NCI-H460 (cell line): Measurements from ENCODE around the gene SPCS2. TPM values are rescaled to one million over a fixed set of nuclear protein-coding genes. Genes with fewer than 3 reads are reported as not detected.
"Not testable (repeated sequence)": the region's sequence is repeated elsewhere in the genome, so short reads cannot be mapped to it uniquely, and the experiment has no call there.

Source experiments
- DNase-seq: peaks from one replicate; pipeline ENCODE4 v3.0.0-alpha.2; 2016; ENCODE audit warnings: low read depth; ENCODE audit errors: extremely low read depth
- total RNA-seq: library from RNA; depleted of rRNA; stranded (reverse); fragments of >200 nt; shearing (Covaris generic); gene quantifications from 2 replicates; pipeline ENCODE4 v1.2.3, GENCODE V29; 2014

Gene SPCS2
- total RNA-seq, 1 experiment from 2014 or later = 81.9 TPM

DNA sequence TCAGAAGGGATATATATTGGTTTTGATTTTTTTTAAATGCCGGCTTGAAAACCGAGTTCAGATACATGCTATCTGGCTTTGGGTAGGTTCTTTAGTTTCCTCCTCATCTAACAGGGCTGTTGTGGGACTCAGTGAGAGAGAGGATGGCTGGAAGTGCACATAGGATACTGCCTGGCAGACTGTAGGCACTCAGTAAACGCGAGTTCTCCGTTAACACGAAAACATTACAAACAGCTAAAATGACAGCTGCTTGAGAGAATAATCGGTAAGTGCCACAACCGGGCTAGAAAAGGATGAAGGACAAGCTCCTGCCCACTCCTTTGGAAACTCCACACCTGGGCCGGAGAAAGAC lies 544 bp upstream of the SPCS2 start:
- no peak for DNase-seq

DNA sequence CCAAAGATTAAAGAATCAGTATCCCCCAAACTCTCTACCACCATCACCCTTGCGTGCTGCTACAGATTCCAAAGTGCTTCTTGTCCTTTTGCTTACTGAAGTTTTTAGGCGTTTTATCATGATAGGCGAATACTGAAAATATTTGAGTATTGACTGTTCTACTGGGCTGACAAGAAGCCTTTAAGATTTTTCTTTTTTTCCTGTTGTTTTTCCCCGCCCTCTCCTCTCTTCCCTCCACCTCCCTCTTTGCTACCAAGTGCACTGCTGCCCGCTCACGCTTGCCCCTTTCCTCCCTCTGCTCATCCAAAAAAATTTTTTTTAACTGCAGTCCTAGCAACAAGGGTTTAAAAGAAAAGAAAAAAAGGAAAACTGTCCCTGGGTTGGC lies 679 bp downstream of the SPCS2 start:
- no peak for DNase-seq

DNA sequence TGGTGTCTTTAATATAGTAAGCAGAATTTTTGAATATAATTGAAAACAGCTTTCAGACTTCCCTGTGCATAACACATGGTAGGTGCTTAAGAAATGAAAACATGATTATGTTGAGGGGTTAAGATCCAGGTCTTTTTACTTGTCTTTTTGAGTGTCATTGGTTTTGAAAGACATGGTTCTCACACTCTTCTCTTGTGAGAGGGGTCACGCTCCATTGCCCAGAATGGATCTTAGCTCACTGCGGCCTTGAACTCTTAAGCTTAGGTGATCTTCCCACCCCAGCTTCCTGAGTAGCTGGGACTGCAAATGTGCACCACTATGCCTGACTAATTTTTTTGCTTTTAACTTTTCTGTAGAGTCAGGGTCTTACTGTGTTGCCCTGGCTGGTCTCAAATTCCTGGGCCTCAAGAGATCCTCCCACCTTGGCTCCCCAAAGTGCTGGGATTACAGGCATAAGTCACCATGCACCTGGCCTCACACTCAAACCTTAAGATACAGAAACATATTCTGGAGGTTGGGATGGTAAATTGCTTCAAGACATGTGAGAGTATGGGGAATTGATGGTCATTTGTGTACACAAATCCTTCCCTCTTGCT lies 1.4 kb downstream of the SPCS2 start:
- DNase-seq = no peak

DNA sequence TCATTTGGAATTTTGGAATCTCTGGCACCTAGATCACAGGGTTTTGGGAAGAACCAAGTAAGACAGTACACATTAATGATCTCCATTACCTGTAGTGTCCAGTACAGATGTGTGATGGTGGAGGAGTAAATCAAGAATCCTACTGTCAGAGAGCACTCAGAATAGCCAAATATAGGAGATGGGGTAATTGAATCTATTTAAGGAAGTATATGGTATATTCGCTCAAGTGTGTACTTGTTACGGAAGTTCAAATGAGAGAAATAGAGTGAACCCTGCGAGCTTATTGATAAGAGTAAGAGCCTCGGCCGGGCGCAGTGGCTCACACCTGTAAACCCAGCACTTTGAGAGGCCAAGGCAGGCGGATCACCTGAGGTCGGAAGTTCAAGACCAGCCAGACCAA lies 2.2 kb downstream of the SPCS2 start:
- no peak for DNase-seq

DNA sequence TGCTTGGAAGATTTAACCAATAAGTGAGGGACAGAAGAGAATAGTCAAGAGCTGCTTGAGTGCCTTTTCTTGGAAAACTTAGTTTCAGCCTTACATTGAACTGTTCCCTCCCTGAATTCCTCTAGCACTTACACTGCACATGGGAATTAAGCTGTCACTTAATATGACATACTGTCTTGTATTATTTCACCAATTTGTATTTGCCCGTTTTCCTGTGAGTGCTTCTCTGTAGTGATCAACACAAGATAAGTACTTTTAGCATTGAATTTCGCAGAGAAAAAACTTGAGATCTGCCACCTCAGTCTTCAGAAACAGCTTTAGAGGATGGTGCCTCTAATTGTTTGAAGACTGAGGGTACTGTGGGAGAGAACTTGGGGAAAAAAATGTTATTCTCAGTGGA lies 3.7 kb downstream of the SPCS2 start:
- DNase-seq = no peak

DNA sequence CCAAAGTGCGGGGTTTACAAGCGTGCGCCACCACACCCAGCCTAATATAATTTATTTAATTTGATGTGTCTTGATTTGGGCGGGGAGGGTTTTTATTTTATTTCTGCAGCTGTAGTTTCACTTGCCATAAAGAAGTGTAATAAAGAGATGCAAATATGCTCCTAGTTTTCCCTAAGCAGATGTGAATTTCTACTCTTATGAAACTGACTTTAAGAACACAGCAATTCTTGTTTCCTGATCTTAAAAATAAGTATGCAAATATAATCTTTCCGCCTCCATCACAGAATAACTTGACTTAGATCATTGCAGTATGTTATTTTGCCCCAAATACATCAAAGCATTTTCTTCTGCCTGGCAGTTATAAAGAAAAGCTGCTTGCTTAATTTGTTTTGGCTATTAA lies 4.4 kb downstream of the SPCS2 start:
- no peak for DNase-seq

DNA sequence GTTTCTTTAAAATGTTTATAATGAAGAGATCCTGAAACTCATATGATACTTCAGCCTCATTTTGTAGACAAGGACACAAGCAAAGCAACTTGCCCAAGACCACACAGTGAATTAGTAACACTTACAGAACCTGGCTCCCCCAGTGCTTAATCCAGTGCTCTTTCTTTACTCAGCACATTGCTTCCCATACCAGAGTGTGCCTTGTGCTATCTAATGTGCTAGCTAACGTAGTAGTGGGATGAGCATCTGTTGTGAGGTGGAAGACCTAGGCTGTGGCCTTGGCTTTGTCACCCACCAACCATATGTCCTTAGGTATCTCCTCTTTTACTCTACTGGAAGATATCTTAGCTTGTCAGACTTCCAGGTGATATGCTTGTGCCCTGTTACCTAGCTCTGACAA lies 5.1 kb downstream of the SPCS2 start:
- DNase-seq = no peak

DNA sequence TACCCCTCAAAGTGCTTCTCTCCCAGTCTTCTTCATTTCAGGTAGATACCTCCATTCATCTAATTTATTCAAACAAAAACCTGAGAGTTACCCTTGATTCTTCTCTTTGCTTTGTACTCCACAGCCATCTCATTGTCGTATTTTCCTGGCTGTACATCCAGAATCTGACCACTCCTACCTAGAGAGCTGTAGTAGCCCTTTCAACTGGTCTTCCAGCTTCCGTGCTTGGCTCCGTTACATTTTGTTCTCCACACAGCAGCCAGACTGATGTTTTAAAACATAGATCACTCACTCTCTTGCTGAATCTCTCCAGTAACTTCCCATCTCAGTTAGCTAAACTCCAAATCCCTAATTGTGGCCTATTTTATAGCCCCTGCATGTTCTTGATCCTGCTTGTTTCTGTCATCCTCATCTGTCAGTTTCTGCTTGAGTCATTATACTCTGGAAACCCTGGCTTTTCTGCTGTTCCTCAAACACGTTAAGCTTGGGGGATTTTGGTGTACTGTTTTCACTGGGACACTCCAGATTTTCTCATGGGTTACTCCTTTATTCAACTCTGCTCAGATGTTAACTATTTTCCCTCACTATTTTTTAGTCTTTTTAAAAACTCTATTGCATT lies 7.4 kb downstream of the SPCS2 start:
- no peak for DNase-seq

DNA sequence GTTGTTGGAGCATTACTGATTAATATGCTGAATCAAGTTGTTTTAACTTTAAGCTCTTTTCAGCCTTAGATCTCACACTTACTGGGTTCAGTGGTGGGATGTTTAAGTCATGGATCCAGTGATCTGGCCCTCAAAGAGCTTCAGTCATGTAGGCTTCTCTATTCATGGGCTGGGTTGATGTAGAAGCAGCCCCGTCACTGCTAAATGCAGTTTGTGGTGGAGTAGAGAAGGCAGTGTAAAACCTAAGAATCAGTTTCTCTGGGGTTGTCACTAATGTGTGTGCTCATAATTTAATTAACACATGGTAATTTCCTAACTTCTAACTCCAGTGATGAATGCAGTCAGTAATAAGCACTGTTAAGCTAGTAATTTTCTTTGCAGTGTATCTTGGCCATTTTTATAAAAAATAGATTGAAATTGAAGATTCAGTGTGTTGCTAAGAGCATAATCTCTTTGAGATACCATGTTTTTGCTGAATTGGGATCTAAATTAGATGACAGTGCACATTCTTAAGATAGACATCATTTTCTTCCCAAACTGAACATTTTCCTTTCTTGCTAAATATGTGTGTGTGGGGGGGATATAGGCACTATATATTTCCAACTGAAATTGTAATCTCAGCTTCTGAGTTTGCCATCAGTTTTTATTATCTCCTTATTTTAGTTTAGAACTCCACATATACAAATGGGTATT lies 9.0 kb downstream of the SPCS2 start:
- DNase-seq = no peak

DNA sequence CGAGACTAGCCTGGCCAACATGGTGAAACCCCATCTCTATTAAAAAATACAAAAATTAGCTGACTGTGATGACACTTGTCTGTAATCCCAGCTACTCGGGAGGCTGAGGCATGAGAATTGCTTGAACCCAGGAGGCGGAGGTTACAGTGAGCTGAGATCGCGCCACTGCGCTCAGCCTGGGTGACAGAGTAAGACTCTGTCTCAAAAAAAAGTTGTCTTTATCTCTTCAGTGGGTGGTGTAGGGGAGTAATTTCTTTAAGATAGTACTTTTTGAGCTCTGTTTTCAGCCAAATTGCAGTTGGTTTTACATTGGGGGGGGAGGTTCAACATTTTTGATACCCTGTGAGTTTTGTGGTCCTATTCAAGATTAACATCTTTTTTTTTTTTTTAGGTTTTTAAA lies 11.1 kb downstream of the SPCS2 start:
- DNase-seq = not testable (repeated sequence)

DNA sequence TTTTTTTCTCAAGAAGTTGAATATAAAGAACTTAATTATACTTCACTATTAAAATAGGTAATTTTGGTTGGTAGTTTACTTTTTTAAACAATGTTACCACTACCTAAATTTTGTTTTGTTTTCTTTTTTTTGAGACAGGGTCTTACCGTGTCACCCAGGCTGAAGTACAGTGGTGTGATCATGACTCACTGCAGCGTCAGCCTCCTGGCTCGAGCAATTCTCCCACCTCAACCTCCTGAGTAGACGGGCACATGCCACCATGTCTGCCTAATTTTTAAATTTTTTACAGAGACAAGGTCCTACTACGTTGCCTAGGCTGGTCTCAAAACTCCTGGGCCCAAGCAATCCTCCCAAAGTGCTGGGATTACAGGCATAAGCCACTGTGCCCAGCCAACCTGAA lies 17.6 kb downstream of the SPCS2 start:
- no peak for DNase-seq

DNA sequence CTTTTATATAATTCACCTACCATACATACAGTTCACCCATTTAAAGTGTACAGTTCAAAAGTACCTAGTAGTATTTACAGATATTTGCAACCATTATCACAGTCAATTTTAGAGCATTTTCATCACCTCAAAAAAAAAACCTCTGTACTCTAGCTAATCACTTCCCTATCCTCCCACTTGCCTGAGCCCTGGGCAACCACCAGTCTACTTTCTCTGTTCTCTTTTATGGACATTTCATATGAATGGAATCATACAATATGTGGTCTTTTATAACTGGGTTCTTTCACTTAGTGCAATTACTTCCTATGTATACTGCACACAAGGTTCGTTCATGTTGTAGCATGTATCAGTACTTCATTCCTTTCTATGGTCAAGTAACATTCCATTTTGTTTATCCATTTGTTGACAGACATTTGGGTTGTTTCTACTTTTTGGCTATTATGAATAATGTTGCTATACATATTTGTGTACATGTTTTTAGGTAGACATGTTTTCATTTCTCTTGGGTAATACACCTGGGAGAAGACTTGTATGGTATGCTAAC lies 21.9 kb downstream of the SPCS2 start:
- no peak for DNase-seq

DNA sequence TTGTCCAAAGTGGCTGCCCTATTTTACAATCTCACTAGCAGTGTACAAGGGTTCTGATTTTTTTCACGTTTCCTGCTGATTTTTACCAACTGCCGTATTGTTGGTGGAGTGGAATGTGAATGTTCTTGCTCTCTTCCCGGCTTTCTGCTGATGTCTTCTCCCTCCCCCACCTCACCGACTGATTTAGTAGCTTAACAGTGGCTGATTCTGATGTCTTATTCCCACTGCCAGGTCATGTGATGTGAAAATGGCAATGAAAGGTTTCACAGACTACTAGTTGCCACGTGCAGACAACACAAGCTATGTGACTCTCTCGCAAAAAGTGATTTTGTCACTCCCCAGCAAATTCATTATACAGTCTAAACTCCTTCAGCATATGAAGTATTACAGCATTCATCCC lies 22.4 kb downstream of the SPCS2 start:
- DNase-seq = no peak

DNA sequence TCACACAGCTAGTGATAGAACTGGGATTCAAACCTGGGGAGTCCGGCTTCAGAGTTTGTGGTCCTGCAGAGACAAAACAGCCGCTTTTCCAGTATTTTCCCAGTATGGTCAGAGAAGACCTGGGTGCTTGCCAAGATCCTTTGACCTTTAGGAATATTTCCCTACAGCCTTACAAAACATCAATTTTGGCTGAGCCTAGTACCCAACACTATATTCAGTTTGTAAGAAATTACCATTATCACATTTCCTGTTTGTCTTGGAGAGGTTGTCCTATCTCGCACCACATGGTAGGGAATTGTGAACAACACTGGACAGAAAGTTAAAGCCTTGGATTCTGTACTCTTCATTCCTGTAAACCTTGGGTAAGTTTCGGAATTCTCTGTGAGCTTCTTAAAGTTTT lies 29.0 kb downstream of the SPCS2 start:
- no peak for DNase-seq

DNA sequence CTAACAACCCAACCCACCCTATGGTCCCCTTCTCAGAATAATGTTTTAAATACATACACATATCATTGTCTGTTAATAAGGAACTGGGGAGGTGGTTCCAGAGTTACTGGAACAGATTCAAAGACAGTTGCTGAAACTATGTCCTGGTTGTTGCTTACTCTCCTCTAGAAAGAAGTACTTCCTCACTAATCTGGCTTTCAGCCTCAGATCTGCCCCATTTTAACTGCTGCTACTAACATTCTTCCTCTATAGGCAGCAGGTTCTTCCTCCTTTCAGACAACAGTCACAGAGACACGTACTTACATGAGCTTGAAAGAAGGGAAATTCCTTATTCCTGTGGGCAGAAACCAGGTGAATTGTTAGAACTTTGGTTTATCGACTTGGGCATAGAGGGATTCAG lies 31.6 kb downstream of the SPCS2 start:
- no peak for DNase-seq

DNA sequence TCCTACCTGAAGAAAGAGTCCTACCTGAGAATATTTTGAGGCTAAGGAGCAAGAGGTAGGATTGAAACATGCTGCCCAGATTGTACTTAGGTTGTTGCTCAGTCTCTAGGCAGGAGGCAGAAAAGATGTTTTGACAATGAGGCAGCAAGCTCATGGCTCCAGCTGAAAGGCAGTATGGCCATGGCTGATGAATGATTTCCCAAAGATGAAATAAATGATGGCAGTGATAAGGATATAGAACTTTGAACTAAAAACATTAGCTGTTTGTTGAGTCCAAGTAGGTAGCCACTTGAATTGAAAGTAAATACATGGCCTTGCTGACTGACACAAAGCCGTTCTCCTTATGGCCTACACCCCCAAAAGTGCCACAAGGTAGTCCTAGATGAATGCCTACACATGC lies 32.8 kb downstream of the SPCS2 start:
- DNase-seq = no peak

DNA sequence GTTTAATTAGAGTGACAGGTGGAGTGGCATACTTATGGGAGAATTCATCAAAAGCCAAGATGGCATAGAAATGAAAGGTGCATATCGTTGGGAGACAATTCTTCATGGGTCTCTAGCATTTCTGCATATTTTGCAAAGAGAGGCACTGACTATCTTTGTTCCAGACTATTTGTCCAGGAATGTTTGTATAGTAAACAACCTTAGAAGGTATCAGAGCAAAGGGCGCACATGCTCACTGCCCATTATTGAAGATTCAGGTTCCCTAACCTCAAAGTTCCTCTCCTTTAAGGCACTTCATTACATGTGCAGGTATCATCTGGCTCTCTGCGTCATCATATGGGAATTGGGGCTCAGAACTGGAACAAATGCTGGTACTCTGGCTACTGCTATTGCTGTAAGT lies 35.0 kb downstream of the SPCS2 start:
- DNase-seq = no peak

DNA sequence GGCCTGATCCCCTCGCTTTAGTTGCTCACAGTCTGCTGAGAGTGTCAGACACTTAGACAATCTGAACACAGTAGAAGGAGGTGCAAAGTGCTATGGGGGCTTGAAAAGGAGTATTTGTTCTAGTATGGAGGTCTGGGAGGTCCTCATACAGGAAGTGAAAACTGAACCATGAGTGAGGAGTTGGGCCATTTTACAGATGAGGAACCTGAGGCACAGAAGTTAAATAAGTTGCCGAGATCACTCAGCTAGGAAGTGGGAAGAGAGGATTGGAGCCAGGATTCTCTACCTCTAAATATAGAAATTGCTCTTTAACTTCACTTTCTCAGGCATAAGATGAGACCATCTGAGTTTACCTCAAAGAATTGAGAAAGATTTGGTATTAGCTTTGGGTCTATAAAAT lies 35.7 kb downstream of the SPCS2 start:
- DNase-seq = no peak

DNA sequence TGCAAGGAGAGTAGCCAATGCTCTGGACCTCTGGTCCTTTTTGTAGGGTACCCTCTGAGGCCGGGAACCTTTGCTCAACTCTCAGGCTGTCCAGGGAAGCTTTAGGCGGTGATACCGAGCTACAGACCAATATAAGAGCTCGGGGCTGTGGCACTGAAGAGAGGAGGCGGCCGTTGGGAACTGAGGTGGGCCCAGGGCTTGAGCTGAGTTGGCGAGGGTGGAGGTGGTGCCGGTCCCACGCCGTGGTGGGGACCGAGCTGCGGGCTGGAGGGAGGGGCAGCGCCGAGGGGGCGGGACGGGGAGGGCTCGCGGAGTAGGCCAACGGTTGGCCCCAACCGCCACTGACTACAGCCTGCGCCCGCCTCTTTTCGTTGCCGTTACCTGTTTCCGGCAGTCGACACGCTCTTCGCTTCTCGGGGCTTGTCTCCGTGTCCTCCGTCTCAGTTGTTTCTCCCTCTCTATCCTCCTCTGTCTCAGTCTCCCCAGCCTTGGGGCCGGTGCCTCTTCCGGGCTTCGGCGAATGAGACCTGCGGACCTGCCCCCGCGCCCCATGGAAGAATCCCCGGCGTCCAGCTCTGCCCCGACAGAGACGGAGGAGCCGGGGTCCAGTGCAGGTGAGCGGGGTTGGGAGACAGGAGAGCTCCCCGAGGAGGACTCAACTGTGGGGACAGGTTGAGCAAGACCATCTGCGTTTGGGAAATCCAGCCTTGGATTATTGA lies 39.6 kb downstream of the SPCS2 start, which contains the start of gene NEU3:
TSS of gene NEU3 (plus strand) at position 393 of the 719 bp plus-strand sequence. CDS start at position 521, 128 bp downstream.
- DNase-seq = peak; percentile 58

DNA sequence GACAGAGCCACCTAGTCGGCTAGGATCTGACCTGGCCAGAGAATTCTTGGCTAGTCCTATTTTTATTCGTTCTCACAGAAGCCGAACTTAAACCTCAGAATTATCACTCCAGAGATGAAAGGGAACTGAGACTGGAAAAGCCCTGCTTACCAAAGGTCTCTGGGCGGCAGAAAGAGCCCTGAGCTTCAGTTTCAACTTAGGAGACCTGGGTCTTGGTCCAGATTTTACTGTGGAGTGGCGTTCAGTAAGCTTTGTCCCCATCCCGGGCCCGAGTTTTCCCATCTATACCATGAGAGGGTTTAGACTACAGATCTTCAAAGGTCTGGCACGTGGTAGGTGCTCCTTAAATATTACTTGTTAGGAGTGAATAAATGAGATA lies 40.2 kb downstream of the SPCS2 start:
- DNase-seq = no peak

DNA sequence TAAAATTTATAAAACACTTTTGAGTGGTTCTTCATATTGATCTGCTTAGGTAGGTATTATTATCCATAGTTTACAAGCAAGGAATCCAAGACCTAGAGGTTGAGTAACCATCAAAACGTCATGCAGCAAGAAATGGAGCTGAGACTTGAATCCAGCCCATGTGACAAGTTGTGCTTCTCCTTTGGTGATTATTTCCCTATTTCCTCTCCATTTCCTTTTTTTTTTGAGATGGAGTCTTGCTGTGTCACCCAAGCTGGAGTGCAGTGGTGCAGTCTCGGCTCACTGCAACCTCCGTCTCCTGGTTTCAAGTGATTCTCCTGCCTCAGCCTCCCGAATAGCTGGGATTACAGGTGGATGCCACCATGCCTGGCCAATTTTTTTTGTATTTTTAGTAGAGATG lies 41.1 kb downstream of the SPCS2 start:
- not testable (repeated sequence) for DNase-seq

DNA sequence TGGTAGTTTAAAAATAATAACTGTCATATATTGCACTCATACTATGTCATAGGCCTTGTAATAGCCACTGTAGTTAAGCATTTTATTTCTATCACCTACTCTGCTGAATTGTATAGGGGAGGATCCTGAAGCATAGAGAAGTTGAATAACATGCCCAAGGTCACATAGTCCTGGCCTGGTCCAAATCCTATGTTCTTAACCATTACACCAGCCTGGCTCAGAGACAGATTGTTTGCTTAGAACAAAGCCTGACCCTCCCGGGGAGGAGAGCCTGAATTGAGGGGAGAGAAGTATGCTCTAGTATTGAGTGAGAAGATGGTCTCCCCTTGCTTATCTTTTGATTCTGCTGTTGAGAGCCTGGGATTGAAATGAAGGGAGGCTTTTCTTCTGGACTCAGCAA lies 41.9 kb downstream of the SPCS2 start:
- DNase-seq = no peak
